A673 (cell line): ENCODE results near the gene ASB9. TPM values are rescaled to one million over a fixed set of nuclear protein-coding genes. Genes with fewer than 3 reads are reported as not detected.

Experiments
- BruUV-seq: library from RNA; stranded (reverse); fragments of 400-500 nt; replicated peaks from 2 replicates; lab custom pipeline; 2021; lab: Mats Ljungman, UMichigan
- CTCF ChIA-PET: fragments of 300-600 bp; sonication (Branson Sonifier 250); formaldehyde crosslinking; loops from one replicate; lab custom pipeline; 2022; ENCODE audit warnings: antibody characterized with exemption; lab: Charles Lee
- POLR2A ChIA-PET: fragments of 300-600 bp; sonication (Branson Sonifier 250); formaldehyde crosslinking; loops from one replicate; lab custom pipeline; 2022; ENCODE audit warnings: antibody characterized with exemption; ENCODE audit not compliant: low non-redundant PET; lab: Charles Lee
- DNase-seq: peaks from one replicate; pipeline ENCODE4 v3.0.0-alpha.2; 2015; ENCODE audit warnings: low spot score
- H3K27ac ChIP-seq: fragments of 200-600 bp; sonication (generic); 2 replicates; pipeline ENCODE4 v1.5.1; 2016; ENCODE audit warnings: mixed run types, low read depth, mild to moderate bottlenecking, mixed read lengths, antibody characterized with exemption, low read length; ENCODE audit not compliant: poor library complexity, severe bottlenecking
- H3K27me3 ChIP-seq: fragments of 200-600 bp; sonication (generic); replicated peaks from 2 replicates; pipeline ENCODE4 v1.6.1; 2017; ENCODE audit warnings: mixed run types, low read depth, mild to moderate bottlenecking, mixed read lengths, antibody characterized with exemption, low read length; ENCODE audit not compliant: insufficient read depth, poor library complexity
- H3K36me3 ChIP-seq: fragments of 200-600 bp; sonication (generic); 2 replicates; pipeline ENCODE4 v1.6.1; 2016; ENCODE audit warnings: mixed run types, mild to moderate bottlenecking, mixed read lengths, antibody characterized with exemption, low read length; ENCODE audit not compliant: insufficient read depth, poor library complexity, severe bottlenecking
- H3K4me1 ChIP-seq: fragments of 200-600 bp; sonication (generic); 2 replicates; pipeline ENCODE4 v1.6.1; 2017; ENCODE audit warnings: mixed run types, mild to moderate bottlenecking, mixed read lengths, antibody characterized with exemption, low read length; ENCODE audit not compliant: insufficient read depth, poor library complexity, severe bottlenecking
- H3K4me3 ChIP-seq: fragments of 200-600 bp; sonication (generic); 2 replicates; pipeline ENCODE4 v1.5.1; 2016; ENCODE audit warnings: low read depth, mixed run types, mild to moderate bottlenecking, mixed read lengths, low read length; ENCODE audit not compliant: poor library complexity, severe bottlenecking
- H3K9me3 ChIP-seq: fragments of 200-600 bp; sonication (generic); 2 replicates; pipeline ENCODE4 v1.6.1; 2016; ENCODE audit warnings: mixed run types, low read depth, mild to moderate bottlenecking, mixed read lengths, antibody characterized with exemption, low read length; ENCODE audit not compliant: poor library complexity, severe bottlenecking
- EZH2 ChIP-seq: fragments of 200-600 bp; sonication (generic); IDR thresholded peaks from 2 replicates; pipeline ENCODE4 v1.6.1; 2017; ENCODE audit warnings: borderline replicate concordance, low read depth, mild to moderate bottlenecking, mixed read lengths, antibody characterized with exemption, low read length; ENCODE audit not compliant: poor library complexity, severe bottlenecking
- intact Hi-C: fragments of 100-400 bp; cut with micrococcal nuclease; formaldehyde crosslinking; loops from one replicate; pipeline ENCODE4 v1.10.0; 2022; ENCODE audit not compliant: unreplicated experiment
- total RNA-seq: library from RNA; stranded (reverse); gene quantifications from 2 replicates; pipeline ENCODE4 v1.2.3, GENCODE V29; 2021
- TF ChIP-seq, protein P1 (sequence below): fragments of 300-800, 200-600 bp; sonication (generic); conservative IDR thresholded peaks from 2 replicates; pipeline ENCODE4 v1.5.1; 2017; ENCODE audit warnings: low read depth, mild to moderate bottlenecking, antibody characterized with exemption, low read length, moderate library complexity, mixed read lengths

ASB9 gene
- total RNA-seq, 1 experiment from 2014 or later, result not detected

DNA sequence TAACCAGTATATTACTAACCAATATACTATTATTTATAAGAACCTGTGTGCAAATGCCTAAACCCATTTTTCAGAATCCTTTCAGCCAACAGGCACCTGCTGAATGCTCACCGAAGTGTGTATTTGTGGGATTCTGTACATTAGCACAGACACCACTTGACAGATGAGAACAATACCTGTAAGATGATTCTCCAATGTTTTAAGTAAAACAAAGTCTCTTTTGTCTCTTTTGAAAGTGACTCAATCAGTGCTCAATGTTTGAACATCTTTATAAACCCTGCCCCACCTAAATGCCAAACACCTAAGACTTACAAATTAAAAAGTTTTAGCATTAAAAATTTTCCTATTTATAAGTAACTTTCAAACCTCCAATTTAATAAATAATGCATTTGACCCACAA, 763 bp downstream of the ASB9 start:
- intact Hi-C loops, result no loop called here
- Histone ChIP-seq H3K36me3 (no peaks in the 10 kb centered on the region), H3K9me3 (no peaks in the 10 kb centered on the region), H3K4me3 (no peak overlapping the region), H3K27me3 (no peaks in the 10 kb centered on the region), H3K4me1 (no peaks in the 10 kb centered on the region), H3K27ac (no peak overlapping the region)
- DNase-seq, result no peak
- POLR2A ChIA-PET, result no interaction called here
- no peak for TF ChIP-seq EZH2
- TF ChIP-seq, protein P1, sequence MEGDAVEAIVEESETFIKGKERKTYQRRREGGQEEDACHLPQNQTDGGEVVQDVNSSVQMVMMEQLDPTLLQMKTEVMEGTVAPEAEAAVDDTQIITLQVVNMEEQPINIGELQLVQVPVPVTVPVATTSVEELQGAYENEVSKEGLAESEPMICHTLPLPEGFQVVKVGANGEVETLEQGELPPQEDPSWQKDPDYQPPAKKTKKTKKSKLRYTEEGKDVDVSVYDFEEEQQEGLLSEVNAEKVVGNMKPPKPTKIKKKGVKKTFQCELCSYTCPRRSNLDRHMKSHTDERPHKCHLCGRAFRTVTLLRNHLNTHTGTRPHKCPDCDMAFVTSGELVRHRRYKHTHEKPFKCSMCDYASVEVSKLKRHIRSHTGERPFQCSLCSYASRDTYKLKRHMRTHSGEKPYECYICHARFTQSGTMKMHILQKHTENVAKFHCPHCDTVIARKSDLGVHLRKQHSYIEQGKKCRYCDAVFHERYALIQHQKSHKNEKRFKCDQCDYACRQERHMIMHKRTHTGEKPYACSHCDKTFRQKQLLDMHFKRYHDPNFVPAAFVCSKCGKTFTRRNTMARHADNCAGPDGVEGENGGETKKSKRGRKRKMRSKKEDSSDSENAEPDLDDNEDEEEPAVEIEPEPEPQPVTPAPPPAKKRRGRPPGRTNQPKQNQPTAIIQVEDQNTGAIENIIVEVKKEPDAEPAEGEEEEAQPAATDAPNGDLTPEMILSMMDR, result no peak
- CTCF ChIA-PET, result no interaction called here
- no TSS peak for BruUV-seq

DNA sequence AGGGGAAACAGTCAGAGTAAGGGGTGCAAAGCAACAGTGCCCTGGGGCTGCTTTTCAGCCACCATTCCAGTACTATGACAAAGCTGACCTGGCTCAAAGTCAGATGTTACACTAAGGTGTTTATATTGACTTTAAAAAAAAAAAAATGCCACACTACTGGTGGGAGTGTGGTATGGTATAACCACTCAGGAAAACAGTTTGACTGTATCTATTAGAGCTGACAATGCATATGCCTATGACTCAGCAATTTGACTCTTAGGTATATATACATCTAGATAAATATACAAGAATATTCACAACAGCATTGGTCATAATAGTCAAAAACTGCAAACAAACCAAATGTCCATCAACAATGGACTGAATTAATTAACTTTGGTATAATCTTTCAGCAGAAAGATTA, 15.0 kb downstream of the ASB9 start:
- CTCF ChIA-PET, result no interaction called here
- H3K27ac ChIP-seq, result no peak overlapping the region
- no TSS peak for BruUV-seq

DNA sequence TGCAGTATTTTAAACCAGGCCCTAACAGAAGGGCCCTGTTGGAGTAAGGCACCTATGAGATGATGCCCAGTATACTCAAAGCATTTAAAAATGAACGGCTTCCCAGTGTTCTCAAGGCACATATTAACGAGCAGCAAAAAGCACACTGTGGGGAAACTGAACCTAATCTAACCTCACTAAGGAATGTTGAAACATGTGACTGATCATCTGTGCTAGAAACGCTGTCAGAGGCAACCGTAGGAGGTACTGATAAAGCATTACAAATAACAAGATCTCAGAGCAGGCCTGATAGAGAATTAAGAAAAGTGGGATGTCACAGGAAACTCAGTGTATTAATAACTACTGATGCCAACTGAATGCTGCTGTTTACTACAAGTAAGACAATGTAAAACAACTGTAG, 24.0 kb downstream of the ASB9 start:
- BruUV-seq, result no TSS peak
- intact Hi-C loops, result no loop called here
- ChIA-PET CTCF (no interaction called here), POLR2A (no interaction called here)
- Histone ChIP-seq H3K4me1 (no peaks in the 10 kb centered on the region), H3K27ac (no peak overlapping the region), H3K9me3 (no peaks in the 10 kb centered on the region), H3K27me3 (no peaks in the 10 kb centered on the region), H3K36me3 (no peaks in the 10 kb centered on the region), H3K4me3 (no peak overlapping the region)
- no peak for TF ChIP-seq EZH2
- TF ChIP-seq, protein P1, result no peak
- DNase-seq, result no peak

More for the DNA sequence above, 15.0 kb downstream of the ASB9 start:
- H3K4me3 ChIP-seq, result no peak overlapping the region
- DNase-seq, result no peak
- H3K4me1 ChIP-seq, result no peaks in the 10 kb centered on the region
- POLR2A ChIA-PET, result no interaction called here
- H3K27me3 ChIP-seq, result peaks cover 4% of the 10 kb centered on the region
- intact Hi-C loops, result no loop called here
- H3K9me3 ChIP-seq, result no peaks in the 10 kb centered on the region
- H3K36me3 ChIP-seq, result no peaks in the 10 kb centered on the region
- TF ChIP-seq, protein P1, result no peak
- TF ChIP-seq EZH2, result no peak
